H54 (cell line): ENCODE results near the gene ZNF709.
"Not testable (repeated sequence)": the region's sequence is repeated elsewhere in the genome, so short reads cannot be mapped to it uniquely, and the experiment has no call there.

Experiments used
- DNase-seq: peaks from one replicate; pipeline ENCODE4 v3.0.0; 2011; ENCODE audit warnings: low spot score, mixed read lengths; ENCODE audit not compliant: insufficient read length
- FAIRE-seq: peaks from 3 replicates; lab custom pipeline; 2011; peaks lifted over from hg19 to GRCh38; lab: Jason Lieb, UNC
- POLR2A ChIP-seq: IDR thresholded peaks from 2 replicates; pipeline ENCODE4 v1.6.1; 2011; ENCODE audit warnings: low read depth, mild to moderate bottlenecking, low read length

The ZNF709 gene

GRCh38 chr19:12425888-12426274, 58.7 kb downstream of the ZNF709 start:
- FAIRE-seq (no peak), DNase-seq (no peak)
- no peak for TF ChIP-seq POLR2A

DNA sequence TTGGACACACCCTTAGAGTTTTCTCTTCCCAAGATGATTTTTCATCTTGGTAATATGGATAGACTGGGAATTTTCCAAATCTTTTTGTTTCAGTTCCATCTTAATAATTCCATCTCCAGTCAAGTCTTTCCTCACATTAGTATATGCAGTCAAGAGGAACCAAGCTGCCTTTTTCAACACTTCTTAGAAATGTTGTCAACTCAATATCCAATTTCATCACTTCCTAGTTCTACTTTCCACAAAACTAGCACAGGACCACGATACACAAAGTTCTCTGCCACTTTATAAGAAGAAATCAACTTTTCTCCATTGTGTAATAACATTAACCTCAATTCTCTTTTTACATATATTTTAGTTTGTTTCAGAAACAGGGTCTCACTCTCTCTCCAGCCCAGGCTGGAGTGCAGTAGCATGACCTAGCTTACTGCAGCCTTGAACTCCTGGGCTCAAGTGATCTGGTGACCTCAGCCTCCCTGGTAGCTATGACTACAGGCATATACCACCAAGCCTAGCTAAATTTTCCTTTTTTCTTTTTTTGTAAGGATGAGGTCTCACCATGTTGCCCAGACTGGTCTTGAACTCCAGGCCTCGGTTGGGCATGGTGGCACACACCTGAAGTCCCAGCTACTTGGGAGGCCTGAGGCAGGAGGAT, 59.3 kb downstream of the ZNF709 start:
- FAIRE-seq (no peak), DNase-seq (no peak)
- no peak for TF ChIP-seq POLR2A

DNA sequence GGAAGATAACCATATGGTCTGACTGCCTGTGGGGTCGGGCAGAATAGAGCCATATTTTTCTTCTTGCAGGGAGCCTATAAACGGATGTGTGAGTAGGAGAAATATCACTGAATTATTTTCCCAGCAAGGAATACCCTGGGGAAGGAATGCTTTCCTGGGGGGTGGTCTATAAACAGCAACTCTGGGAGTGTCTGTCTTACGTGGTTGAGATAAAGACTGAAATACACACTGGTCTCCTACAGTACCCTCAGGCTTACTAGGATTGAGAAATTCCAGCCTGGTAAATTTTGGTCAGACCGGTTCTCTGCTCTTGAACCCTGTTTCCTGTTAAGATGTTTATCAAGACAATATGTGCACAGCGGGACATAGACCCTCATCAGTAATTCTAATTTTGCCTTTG, 67.3 kb downstream of the ZNF709 start:
- DNase-seq, FAIRE-seq: not testable (repeated sequence)

GRCh38 chr19:12411893-12412292, 72.7 kb downstream of the ZNF709 start:
- no peak for DNase-seq
- TF ChIP-seq POLR2A = no peak
- FAIRE-seq = no peak
